HG03565 (cell line): ENCODE results near the gene ZFAND5.

Source experiments
- ATAC-seq: cut with Tn5 transposase; IDR thresholded peaks from one replicate; pipeline ENCODE4 v1.9.1; 2021; ENCODE audit warnings: mild to moderate bottlenecking, moderate library complexity; ENCODE audit not compliant: unreplicated experiment

Gene ZFAND5, protein sequence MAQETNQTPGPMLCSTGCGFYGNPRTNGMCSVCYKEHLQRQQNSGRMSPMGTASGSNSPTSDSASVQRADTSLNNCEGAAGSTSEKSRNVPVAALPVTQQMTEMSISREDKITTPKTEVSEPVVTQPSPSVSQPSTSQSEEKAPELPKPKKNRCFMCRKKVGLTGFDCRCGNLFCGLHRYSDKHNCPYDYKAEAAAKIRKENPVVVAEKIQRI

DNA sequence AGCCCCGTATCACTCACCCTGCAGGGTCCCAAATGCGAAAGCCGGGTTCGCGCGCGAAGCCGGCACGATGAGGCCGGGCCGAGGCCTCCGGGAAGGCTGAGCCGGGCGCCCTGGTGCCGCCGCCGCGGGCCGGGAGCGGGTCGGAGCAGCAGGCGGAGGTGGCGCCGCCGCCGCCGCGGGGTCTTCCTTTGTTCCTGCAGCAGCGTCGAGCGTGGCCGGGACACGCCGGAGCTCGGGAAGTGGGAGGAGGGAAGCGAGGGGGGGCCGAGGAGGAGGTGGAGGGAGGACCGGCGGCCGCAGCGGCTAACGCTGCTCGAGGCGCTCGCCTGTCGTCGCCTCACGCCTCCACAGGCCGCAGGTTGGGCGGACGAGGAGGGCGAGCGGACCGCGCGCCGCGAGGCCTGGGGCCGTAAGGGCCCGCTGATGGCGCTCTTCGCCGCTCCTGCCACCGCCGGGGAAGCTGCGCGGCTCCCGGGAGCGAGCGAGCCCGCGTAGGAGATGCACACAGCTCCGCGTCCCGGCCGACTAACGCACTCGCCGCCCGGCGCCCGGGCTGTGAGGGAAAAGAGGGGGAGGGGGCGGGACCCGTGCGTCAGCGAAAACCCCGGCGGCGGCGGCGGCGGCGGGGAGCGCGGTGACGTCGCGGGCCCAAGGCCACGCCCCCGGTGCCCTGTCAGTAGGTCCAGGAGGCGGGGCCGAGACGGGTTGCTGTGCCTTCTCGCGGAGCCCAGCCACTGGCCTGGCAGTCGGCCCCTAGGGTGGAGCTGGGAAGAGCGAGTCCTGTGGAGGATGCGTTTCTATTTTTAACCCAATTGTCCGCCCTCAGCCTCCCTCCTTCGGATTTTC lies at the start of gene ZFAND5:
Gene ZFAND5, minus strand, starts transcription at position 530 of the 846 bp plus-strand sequence. CDS start 4,430 bp downstream, outside the sequence.
- ATAC-seq = peak; percentile 67

DNA sequence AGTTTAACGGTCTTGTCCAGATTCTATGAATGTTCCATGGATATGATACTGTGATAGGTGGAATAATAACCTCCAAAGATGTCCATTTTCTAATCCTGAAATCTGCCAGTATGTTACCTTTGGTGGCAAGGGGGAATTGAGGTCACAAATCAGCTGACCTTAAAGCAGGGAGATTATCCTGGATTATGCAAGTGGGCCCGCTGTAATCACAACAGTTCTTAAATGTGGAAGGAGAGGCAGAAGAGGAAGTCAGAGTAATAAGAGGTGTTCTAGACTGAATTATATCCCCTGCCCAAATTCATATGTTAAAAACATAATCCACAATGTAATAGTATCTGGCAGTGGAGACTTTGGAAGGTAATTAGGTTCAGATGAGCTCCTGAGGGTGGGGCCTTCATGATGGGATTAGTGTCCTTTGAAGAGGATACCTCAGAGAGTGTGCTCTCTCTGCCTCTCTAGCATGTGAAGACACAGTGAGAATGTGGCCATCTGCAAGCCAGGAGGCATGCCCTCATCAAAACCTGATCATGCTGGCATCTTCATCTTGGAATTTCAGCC lies 47.6 kb upstream of the ZFAND5 start:
- no peak for ATAC-seq

DNA sequence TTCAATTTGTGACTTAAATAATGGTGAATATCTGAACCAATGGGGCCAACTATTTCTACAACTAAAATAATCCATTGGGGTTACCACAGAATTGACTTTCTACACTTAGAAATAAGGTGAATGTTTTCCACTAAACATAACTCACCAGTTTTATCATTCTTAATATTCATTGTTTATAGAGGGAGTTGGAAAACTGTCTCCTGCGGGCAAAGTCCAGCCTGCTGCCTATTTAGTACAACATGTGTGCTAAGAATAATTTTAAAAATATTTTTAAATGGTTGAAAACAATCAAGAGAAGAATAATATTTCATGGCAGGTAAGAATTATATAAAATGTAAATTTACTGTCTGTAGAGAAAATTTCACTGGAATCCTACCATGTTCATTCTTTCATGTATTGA lies 45.2 kb upstream of the ZFAND5 start:
- no peak for ATAC-seq

DNA sequence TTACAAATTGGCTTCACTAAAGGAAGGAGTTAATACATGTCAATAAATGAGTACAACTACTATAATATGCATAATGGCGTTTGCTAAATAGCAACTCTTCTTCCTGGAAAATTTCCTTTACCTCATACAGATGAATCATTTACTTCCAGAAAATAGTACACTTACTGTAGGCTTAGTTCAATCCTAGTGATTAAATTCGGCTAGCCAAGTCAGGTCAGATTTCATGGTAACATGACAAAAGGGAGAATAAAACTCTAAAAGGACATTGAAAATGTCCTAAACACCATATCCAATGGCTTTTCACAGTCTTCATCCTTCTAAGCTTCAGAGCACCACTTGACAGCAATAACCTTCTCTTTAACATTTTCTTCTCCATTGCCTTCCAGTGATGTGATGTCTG lies 42.1 kb upstream of the ZFAND5 start:
- ATAC-seq = no peak

DNA sequence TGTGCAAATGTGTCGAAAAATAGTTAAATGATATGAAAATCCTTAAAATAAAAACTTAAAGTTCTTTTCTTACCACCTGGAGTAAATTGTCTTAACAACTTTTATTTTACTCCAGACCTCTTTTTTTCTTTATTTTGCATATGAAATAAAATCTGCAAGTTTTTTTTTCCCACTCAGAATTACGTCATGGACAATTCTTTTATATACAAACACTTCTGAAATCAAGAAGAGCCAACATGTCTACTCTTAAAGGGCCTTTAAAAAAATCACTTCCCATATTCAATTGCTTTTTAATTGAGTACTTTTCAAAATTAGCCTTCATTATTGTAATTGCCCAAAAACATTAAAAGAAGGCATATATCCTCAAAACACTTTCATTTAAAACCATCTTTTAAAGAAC lies 37.7 kb upstream of the ZFAND5 start:
- ATAC-seq = no peak

DNA sequence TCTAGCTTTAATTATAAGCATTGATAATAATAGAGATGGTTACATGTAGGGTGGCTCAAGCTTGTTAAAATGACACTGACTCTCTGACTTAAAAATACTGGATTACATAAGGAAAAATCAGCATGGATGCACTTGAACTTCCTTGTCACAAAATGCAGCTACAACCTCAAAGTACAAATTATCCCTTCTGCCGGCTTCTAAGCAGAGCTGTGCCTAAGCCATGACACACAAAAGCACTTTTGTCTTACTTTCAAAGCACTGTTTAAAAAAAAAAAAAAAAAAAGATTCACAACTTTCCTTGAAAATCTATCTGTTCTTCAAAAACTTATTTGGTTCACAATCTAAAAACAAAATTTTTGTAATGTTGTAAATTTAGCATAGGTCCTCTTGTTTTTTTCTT lies 36.4 kb upstream of the ZFAND5 start:
- no peak for ATAC-seq

DNA sequence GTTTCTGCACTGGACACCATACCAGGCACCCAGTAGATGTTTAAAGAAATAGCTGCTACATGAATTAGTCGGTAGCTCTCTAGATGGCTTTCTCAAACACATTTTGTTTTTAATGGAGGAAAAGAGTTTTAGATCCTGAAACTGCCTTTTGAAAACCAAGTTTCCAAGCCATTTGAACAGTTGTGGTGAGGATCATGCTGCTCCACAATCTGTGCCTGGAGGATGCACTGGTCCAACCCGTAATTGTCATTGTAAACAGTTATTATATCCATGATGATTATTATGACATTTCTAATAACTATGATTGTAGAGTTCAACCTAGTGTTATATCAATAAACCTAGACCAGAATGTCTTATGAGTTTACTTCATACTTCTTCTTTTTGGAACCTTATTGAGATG lies 35.9 kb upstream of the ZFAND5 start:
- ATAC-seq = no peak

DNA sequence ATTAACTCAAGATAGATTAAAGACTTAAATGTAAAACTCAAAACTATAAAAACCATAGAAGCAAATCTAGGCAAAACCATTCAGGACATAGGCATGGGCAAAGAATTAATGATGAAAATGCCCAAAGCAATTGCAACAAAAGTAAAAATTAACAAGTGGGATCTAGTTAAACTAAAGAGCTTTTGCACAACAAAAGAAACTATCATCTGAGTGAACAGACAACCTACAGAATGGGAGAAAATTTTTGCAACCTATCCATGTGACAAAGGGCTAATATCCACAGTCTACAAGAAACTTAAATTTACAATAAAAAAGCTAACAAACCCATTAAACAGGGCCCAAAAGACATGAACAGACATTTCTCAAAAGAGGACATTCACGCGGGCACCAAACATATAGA lies 34.4 kb upstream of the ZFAND5 start:
- no peak for ATAC-seq

DNA sequence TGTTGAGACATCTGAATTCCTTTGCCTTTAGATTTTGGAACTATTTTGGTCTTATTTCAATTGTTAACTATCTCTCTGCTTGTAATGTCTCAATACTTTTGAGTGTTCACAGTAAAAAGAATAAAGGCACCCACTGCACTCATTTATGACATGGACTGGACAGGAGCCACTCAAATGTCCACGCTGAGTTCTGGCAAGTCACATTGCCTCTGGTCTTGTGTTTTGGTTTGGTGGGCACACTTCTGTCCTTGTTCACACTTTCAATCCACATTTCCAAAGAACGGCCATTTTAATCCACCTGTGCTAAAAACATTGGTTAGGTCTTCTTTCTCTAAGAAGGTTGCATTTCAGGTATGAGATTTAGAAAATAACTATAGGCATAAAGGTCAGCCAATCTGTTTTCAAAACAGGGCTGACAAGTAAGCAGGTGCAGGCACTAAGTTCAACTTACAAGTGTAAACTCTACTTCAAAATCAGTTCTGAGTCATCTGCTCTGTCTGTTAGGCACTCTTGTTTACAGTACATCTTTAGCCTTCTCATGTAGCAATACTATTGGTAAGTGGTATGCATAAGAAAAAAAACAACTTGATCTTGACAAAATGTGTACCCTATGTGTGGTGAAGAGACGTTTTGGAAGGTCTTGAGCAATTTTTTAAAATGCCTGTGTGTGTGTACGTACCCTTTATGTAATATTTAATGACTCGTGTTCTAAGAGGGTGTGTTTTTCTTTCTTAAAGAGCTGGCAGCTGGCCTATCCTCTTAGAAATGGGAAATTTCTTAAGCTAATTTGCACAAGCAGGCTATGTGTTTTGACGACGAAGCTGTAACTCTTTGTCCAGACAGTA lies 31.5 kb upstream of the ZFAND5 start:
- ATAC-seq = no peak

DNA sequence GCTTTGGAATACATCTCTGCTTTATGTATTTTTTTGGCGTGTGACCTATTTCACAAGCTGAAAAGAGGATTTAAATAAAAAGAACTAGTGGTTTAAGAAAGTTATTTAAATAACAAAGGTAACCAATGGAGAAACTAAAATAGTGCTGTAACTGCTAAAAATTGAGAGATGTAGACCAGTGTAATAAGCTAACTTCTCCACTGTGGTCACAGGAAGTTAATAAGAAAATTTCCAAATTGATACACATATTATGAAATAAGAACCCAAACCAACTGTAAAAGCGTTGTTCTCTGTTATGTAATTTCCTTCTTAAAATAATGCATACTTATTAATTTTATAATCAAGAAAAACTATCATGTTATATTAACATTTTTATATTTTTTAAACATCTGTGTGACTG lies 29.1 kb upstream of the ZFAND5 start:
- no peak for ATAC-seq

DNA sequence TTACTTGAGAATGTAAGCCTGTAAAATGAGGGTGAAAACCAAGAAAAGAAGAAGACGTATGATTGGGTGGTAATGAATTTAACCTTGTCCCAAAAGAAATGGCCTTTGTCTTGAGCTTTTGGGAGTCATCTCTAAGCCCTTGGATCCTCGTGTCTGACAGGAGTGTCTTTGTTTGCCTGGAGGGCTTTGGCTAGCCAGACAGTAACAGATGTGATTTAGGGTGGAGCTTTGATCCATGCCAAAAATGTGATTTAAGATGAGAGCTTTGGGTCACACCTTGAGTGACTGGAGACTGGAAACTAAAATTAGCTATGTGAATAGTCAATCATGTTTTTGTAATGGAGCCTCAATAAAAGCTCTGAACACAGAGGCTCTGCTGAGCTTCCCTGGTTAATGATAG lies 25.9 kb upstream of the ZFAND5 start:
- no peak for ATAC-seq

DNA sequence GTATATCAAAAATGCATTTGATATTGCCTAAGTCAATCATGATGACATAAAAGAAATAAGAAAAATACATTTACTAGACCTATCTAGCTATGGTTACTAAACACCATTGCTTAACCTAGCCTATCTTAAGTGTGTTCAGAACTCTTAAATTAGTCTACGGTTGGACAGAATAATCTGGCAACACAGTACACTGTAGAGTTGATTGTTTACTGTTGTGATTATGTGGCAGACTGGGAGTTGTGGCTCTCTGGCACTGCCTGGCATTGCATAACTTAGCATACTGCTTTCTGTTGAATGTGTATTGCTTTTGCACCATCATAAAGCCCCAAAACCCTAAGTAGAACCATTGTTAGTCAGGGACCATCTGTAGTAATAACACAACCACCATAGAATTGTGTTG lies 21.2 kb upstream of the ZFAND5 start:
- no peak for ATAC-seq

DNA sequence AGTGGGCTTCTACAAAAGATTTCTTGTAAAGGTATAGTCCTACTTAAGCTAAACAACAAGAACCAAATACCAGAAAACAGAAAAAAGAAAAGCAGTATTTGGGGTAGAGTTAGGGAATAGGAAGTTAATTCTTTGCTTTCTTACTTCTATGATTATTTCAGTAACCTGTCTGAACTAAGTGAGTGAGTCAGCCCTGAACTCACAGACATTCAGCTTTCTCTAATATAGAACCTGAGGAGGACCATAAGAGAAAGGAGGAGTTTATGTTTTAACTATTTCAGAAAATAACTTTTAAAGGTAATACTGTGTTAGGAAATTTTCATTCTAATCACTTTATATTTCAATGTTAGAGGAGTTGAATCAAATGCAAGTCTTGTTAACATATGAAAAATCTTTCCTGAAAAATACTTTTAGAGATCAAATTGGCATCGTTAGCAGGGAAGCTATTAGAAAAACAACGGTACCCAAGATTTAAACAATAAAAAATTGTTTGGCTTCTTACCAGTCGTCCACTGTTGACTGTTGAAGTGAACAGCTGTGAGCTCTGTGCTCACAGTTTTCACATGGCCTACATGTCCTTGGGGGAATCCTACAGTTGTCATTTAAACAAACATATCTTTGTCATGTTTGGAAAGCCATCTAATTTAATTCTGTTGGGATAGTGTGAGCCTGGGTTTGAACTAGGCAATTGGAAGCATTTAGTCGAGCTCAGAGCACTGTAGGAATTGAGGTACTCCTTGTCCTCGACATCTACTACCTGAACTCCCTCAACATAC lies 19.9 kb upstream of the ZFAND5 start:
- no peak for ATAC-seq

DNA sequence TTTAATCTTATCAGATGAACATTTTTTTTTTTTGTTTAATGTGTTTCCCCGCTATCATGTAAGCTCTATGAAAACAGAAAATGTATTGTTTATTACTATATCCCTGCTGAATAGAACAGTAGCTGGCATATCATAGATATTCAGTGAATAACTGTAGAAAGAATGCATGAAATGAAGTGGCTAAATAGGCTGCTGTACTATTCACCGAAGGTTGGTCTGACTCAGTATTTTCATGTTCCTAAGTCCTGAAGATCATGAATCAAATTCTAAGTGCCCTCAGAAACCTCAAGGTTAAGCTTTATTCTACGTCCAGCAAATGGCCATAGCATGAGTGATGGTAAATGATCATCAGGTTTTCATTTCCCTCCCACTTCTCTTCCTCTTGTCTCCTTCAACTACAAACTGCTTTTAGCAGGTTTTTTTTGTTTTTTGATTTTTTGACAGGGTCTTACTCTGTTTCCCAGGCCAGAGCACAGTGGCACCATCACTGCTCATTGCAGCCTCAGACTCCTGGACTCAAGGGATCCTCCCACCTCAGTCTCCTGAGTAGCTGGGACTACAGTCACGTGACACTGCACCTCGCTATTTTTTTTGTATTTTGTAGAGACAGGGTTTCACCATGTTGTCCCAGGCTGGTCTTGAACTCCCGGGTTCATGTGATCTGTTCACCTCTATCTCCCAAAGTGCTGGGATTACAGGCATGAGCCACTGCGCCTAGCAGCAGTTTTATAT lies 19.1 kb upstream of the ZFAND5 start:
- ATAC-seq = no peak

DNA sequence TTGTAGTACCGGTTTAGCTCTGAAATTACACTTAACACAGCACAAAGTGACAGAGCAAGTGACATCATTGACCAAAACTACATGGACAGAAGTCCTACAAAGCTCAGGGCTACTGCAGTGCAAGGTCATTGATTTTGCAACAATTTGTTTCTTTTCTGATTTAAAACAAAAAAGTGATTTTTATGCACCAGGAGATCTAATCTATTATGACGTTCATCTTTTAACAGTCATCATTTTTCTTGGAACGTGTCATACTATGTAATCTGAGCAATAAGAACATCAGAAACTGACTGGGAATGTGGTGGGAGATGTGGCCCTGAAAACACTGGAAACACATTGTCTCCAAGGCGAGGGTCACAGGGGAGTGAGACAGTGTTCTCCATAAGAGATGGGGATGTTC lies 17.4 kb upstream of the ZFAND5 start:
- ATAC-seq = no peak

DNA sequence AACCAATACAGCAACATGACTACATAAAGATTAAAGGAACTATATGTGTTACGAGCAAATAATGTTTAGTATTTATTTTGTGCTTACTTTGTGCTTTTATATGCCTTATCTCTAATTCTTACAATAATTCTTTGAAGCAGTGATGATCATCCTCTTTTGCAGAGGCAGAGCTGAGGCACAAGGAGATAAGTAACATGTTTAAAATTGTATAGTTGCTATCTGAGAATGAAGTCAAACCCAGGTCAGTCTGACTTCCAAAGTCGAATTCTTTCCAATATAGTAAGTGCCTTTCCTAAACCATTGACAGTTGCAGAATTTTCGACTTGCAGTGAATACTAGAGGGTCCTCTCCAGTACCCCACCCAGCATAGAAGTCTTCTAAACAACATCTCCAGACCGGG lies 12.0 kb upstream of the ZFAND5 start:
- no peak for ATAC-seq

DNA sequence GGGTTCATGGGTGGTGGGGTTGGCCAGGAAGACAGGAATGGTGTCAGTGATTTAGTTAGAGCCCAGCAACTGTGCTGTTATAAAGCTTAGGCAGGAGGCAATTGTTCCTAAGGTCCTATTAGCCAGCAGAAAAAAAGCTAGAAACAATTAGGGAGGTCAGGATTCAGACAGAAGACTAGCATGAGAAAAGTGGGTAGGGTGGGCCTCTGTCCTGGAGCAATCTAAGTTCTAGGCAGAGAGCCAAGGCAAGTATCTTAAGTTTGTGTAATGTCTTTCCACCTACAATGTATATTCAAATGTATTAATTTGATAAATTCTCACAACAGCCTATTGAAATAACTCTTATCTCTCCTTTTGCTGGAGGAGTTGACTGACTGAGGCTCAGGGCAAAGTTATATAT lies 6.1 kb upstream of the ZFAND5 start:
- no peak for ATAC-seq

DNA sequence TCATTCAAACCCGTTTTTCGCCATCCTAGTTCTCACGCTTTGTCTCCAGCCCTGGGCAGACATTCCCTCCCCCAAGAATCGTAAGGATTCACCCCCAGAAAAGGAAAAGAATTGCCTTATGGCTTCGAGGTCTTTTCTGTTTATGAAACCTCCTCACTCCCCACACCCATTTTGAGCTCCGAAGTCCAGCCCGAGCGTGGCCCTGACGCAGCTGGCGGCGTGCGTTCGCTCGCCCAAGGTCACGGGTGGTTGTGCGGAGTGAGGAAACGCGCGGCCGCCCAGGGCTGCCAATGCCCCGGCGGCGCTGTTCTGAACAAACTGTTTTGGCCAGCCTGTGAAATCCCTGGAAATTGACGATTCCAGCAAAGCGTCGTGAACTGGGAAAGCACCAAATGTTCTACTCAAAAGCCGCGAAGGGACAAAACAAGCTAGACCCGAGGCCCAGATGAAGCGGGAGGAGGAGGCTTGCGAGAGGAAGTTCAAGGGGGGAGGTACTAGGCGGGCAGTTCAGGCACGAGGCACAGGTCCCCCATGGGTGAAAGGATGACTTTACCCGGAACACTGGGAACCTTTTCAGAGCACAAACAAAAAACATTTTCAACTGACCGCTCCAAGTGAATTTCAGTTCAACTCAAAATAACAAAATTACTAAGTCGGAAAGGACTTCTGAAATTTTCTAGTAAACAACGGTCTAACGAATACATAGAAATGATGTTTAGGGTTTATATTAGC lies 683 bp upstream of the ZFAND5 start:
- ATAC-seq = peak; percentile 23
